HCT116 (cell line): ENCODE measurements around the gene CACNG1.

ENCODE experiments used
- CTCF ChIP-seq, 3 experiments: fragments of 200-600 bp in 1 of 3; sonication (generic) in 1 of 3; IDR thresholded peaks in 2 of 3; conservative IDR thresholded peaks in 1 of 3; 2 replicates each; pipeline ENCODE4 v1.5.1; 2012 to 2017; ENCODE audit warnings: low read depth in 2 of 3, low read length in 2 of 3, antibody characterized with exemption in 1 of 3, borderline replicate concordance in 1 of 3, control low read depth in 1 of 3, mild to moderate bottlenecking in 1 of 3, mixed read lengths in 1 of 3, mixed run types in 1 of 3, moderate library complexity in 1 of 3; ENCODE audit not compliant: insufficient read depth in 1 of 3
- EZH2phosphoT487 ChIP-seq: fragments of 200-600 bp; IDR thresholded peaks from 2 replicates; pipeline ENCODE4 v1.6.1; 2018; ENCODE audit warnings: antibody characterized with exemption, borderline replicate concordance
- MAX ChIP-seq: IDR thresholded peaks from 2 replicates; pipeline ENCODE4 v1.6.1; 2012
- POLR2A ChIP-seq: IDR thresholded peaks from 2 replicates; pipeline ENCODE4 v1.7.0; 2011; ENCODE audit warnings: borderline replicate concordance; ENCODE audit not compliant: insufficient read depth, insufficient read length; ENCODE audit errors: extremely low read depth
- POLR2AphosphoS5 ChIP-seq: IDR thresholded peaks from 2 replicates; pipeline ENCODE4 v1.6.1; 2011; ENCODE audit warnings: mild to moderate bottlenecking, low read depth, low read length, moderate library complexity

- no peak for TF ChIP-seq CTCF (IDR thresholded peaks at IDR 0.05 in 2 of 3, conservative IDR thresholded peaks at IDR 0.05 in 1 of 3; ENCODE audit: borderline replicate concordance in 1 of 3, insufficient read depth in 1 of 3, low read depth in 2 of 3, low read length in 2 of 3)
- TF ChIP-seq EZH2phosphoT487 = no peak
- no peak for TF ChIP-seq POLR2A
- TF ChIP-seq MAX = no peak
- no peak for TF ChIP-seq POLR2AphosphoS5
Measured at GRCh38 chr17:67076290-67076689, 31.9 kb downstream of the CACNG1 start.
